Measurements from ENCODE around the gene CAMSAP2. TPM values are rescaled to one million over a fixed set of nuclear protein-coding genes. Genes with fewer than 3 reads are reported as not detected.

Gene CAMSAP2
- total and polyA plus RNA-seq, 2 of the 8 experiments (the other 6 are each of a cell fraction or from before 2014, with no cell fraction given): 4.2 to 27.6 TPM

- Histone ChIP-seq H3K4me3 (ENCODE audit: extremely low read depth in 1 of 4, insufficient read depth in 2 of 4, low read depth in 3 of 4, low read length in 4 of 4) (peak overlapping the region in 1 of 4 experiments; percentile 21; a peak in 1 of 8 replicates), H3K4me1 (replicated peaks in 1 of 4; ENCODE audit: control insufficient read depth in 3 of 4, insufficient read depth in 4 of 4, low read length in 3 of 4) (0 out of 7 replicates have a peak, but pooled peaks cover 0 to 2% (median 0%) of the 10 kb centered on the region in 4 experiments), H3K9ac (replicated peaks in 1 of 4; ENCODE audit: extremely low read depth in 1 of 4, low read depth in 3 of 4, low read length in 3 of 4) (no peak overlapping the region), H3K4me2 (ENCODE audit: insufficient read depth in 1 of 2, low read depth in 2 of 2, low read length in 2 of 2) (no peak overlapping the region; a peak in 1 of 4 replicates), H3K4ac (replicated peaks; ENCODE audit: insufficient read length, low read depth, low read length) (no peak overlapping the region), H3K23me2 (ENCODE audit: low read depth, low read length) (no peaks in the 10 kb centered on the region), H3K79me1 (ENCODE audit: low read depth, low read length) (no peaks in the 10 kb centered on the region), H2BK15ac (ENCODE audit: low read length) (no peak overlapping the region), H3K9me3 (ENCODE audit: insufficient read depth in 2 of 2, low read depth in 1 of 2, low read length in 1 of 2) (no peaks in the 10 kb centered on the region), H3K79me2 (ENCODE audit: control insufficient read depth in 1 of 2, insufficient read depth in 2 of 2, low read length in 2 of 2) (peaks cover 0 to 23% of the 10 kb centered on the region in 2 experiments; a peak in 2 of 4 replicates), H3K23ac (ENCODE audit: insufficient read length) (no peak overlapping the region), H2AFZ (ENCODE audit: low read length) (no peak overlapping the region), H2BK12ac (ENCODE audit: low read depth, low read length) (no peak overlapping the region), H3K18ac (ENCODE audit: extremely low read depth, low read length) (no peak overlapping the region), H4K20me1 (replicated peaks in 1 of 2; ENCODE audit: control insufficient read depth in 1 of 2, insufficient read depth in 2 of 2, low read length in 2 of 2) (no peaks in the 10 kb centered on the region), H2BK120ac (replicated peaks; ENCODE audit: low read depth, low read length) (no peak overlapping the region), H3K14ac (ENCODE audit: insufficient read length) (no peak overlapping the region), H3K56ac (replicated peaks; ENCODE audit: insufficient read length, low read depth, low read length) (no peak overlapping the region), H4K91ac (replicated peaks; ENCODE audit: insufficient read length, low read length) (no peak overlapping the region), H2BK5ac (ENCODE audit: low read depth, low read length) (no peak overlapping the region), H3K36me3 (ENCODE audit: control insufficient read depth in 2 of 4, insufficient read depth in 4 of 4, low read length in 3 of 4) (peaks cover 0 to 5% (median 4%) of the 10 kb centered on the region in 4 experiments; a peak in 4 of 8 replicates), H4K8ac (ENCODE audit: extremely low read depth, insufficient read depth, low read length) (no peak overlapping the region), H4K5ac (ENCODE audit: insufficient read length, low read depth, low read length) (no peak overlapping the region), H3K27ac (ENCODE audit: low read depth, low read length) (no peak overlapping the region), H2BK20ac (ENCODE audit: low read length) (no peak overlapping the region), H3K27me3 (replicated peaks in 1 of 4; ENCODE audit: control insufficient read depth in 3 of 4, extremely low read depth in 1 of 4, insufficient read depth in 3 of 4, low read length in 3 of 4) (no peaks in the 10 kb centered on the region), H2AK5ac (ENCODE audit: low read depth, low read length) (no peak overlapping the region)
- POLR2A ChIA-PET (ENCODE audit: partially characterized antibody): interaction anchor here (0.6 kb wide), 2 partner anchors 10 to 181 kb away, joined by 3 read pairs; no protein-coding TSS in a partner anchor
- 30% methylated on average over 2 of the region's 2 CpGs; no CpG with 5 or more reads in 1 of the 2 experiments for WGBS, 2 experiments (ENCODE audit: extremely low coverage in 1 of 2, insufficient coverage in 1 of 2, insufficient read length in 1 of 2, insufficient replicate concordance in 2 of 2, low coverage in 1 of 2, low lambda C conversion rate in 2 of 2, missing lambda C conversion rate in 1 of 2)
- DNase-seq (ENCODE audit: low read depth in 1 of 2, low spot score in 2 of 2) (peak; percentile 84 to 87), FAIRE-seq (peak; percentile 96)
- CTCF ChIA-PET (ENCODE audit: partially characterized antibody): interaction anchor here (0.6 to 3.8 kb wide), 11 partner anchors 17 to 244 kb away, joined by 3 to 34 read pairs (median 4); partner anchors contain the start of genes CAMSAP2 and DDX59
- TF ChIP-seq EP300 (IDR thresholded peaks at IDR 0.05; ENCODE audit: borderline replicate concordance in 1 of 2, low read depth in 2 of 2, low read length in 2 of 2): no peak
- no peak for TF ChIP-seq KDM5A (IDR thresholded peaks at IDR 0.05; ENCODE audit: low read length)
- TF ChIP-seq RAD21 (IDR thresholded peaks at IDR 0.05 in 1 of 2, conservative IDR thresholded peaks at IDR 0.05 in 1 of 2; ENCODE audit: low read depth in 2 of 2, low read length in 2 of 2): peak; percentile 90 to 92
- no peak for TF ChIP-seq RBBP5 (IDR thresholded peaks at IDR 0.05; ENCODE audit: borderline replicate concordance, low read depth, low read length)
- TF ChIP-seq GTF2F1 (IDR thresholded peaks at IDR 0.05; ENCODE audit: borderline replicate concordance, low read depth, low read length): no peak
- TF ChIP-seq MAFK (IDR thresholded peaks at IDR 0.05; ENCODE audit: low read depth, low read length): no peak
- TF ChIP-seq ATF2 (IDR thresholded peaks at IDR 0.05; ENCODE audit: low read length): peak; percentile 77; the same call in 1 of the 2 replicates
- no peak for TF ChIP-seq GABPA (IDR thresholded peaks at IDR 0.05; ENCODE audit: borderline replicate concordance, insufficient read depth, low read length)
- no peak for TF ChIP-seq POU5F1 (IDR thresholded peaks at IDR 0.05; ENCODE audit: low read depth, low read length)
- no peak; the same call in 1 of the 2 replicates for TF ChIP-seq TCF12 (IDR thresholded peaks at IDR 0.05; ENCODE audit: low read depth, low read length)
Measured at GRCh38 chr1:200802865-200803512, 64.3 kb downstream of the CAMSAP2 start.
